HG03108 (cell line): Measurements from ENCODE around the gene APOC4.
"Not testable (repeated sequence)": the region's sequence is repeated elsewhere in the genome, so short reads cannot be mapped to it uniquely, and the experiment has no call there.

ENCODE experiments used
- ATAC-seq: cut with Tn5 transposase; IDR thresholded peaks from one replicate; pipeline ENCODE4 v1.9.1; 2021; ENCODE audit warnings: moderate library complexity; ENCODE audit not compliant: unreplicated experiment

Gene APOC4

DNA sequence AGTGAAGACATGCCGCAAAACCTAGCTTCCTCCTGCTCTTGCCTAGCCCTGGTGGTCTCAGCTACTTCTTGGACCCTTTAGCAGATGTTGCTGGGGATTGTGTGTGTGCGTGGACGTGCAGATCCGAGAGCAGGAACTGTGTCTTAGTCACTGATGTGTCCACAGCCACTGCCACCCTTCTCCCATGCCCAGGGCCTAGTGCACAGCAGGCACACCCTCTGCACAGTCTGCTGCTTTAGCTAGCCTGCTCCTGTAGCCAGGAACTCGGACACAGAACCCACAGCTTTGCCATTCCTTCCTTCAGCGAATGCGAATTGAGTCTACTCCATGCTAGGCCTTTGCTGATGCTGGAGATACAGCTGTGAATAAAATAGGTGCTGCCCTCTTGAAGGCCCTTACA is 15.5 kb downstream of the APOC4 start:
- ATAC-seq: no peak

DNA sequence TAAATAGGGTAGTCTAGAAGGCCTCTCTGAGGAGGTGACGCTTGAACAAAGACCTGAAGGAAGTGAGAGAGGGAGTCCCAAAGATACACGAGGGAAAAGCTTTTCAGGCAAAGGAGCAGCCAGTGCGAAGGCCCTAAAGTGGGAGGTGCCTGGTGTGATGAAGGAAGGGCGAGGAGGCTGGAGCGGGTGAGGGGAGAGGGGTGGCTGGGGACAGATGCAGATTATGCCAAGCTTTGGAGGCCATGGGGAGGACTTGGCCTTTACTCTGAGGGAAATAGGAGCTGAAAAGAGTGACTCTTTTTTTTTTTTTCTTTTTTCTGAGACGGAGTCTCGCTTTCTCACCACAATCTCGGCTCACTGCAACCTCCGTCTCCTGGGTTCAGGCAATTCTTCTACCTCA is 16.1 kb downstream of the APOC4 start:
- no peak for ATAC-seq

DNA sequence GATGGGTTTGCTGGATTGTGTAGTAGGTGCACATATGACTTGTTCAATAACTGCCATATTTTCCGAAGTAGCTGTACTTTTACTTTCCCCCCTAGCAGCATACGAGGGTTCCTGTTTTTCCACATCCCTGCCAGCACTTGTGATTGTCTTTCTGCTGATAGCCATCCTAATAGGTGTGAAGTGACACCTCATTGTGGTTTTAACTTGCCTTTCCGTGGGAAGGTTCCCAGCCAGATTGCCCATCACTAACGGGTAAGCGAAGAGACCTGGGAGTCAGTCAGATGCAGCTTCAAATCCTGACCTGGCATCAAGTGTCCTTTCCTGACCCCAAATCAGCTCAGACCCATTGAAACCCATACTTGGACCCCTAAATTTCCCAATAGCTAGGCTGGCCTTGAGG is 17.7 kb downstream of the APOC4 start:
- ATAC-seq: no peak

DNA sequence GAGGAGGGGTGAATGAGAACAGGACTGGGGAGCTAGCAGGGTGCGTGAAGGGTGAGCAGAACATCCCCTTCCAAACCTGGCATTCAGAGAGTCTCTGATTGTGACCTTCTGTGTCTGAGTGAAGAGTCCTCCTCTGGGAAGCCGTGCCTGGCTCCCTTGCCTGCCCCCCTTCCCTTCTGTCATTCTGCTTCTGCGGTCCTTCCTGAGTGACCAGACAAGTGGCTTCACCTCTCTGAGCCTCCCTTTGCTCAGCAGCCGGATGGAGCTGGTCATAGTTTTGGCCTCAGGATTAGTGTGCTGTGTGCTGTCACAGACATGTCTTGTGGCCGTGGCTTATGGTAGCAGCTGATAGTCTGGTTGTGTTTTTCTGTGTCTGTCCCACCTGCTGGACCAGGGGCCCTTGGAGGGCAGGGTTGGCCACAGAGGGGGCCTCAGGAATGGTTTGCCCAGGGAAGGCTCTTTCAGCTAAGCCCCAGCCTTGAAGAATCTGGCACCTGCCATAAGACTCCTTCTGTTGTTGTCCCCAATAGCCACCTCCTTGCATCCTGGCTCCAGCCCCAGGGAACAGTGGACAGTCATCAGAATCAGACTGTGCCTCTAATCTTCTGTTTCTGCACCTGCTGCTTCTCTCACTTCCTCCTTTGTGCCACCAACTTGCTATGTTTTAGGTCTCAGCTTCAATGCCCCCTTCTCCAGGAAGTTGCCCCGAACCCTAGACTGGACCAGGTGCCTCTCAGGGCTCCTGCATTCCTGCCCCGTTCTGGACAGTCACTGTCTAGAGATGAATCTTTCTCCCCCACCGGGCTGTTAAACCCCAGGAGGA is 19.1 kb downstream of the APOC4 start:
- ATAC-seq: peak; percentile 39

DNA sequence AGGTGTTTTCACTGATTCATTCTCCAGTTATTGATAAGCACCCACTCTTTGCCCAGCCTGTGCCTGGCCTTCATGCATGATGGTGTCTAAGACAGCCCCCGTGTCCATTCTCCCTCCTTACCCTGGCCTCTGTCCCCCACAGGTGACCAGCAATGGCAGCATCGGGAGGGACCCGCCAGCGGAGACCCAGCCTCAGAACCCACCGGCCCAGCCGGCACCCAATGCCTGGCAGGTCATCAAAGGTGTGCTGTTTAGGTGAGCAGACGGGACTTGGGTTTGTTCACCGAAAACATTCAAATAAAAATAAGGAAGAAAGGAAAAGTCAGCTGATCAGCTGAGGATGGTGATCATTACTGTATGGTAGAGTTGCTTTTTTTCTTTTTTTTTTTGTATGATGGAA is 19.8 kb downstream of the APOC4 start:
- ATAC-seq: no peak

DNA sequence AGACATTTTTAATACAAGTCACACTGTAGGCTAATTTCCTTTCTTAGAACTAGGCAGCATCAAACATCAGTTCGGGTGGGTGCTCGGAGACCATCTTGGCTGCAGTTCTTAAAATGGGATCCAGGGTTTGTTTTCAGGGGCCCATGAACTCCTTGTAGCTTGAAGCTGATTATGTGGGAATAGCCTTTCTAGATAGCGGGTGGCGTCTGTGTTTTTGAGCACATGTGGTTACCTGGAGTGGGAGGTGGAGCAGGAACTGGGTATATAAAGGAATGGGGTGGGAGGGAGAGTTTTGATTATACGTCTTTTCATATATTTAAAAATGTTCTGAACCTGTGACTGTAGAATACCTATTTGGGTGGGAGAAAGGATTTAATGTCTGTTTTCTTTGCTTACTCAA is 26.1 kb downstream of the APOC4 start:
- ATAC-seq: no peak

DNA sequence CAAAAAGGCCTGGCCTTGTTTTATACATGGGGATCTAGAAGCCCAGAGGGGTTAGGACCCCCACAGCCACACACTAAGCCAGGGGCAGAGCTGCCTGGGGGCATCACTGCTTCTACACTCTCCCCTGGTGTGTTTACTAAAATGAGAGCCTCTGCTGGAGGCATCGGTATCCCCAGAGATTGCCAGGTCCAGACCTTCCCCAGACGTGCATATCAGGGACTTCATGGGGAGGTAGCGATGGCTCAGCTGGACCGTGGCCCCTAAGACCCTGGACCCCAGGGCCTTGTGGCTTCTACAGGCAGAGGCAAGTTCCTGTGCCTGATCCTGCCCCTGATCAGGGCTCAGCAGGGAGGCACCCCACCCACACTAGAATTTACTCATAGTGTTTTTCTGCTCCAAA is 26.6 kb downstream of the APOC4 start:
- no peak for ATAC-seq

DNA sequence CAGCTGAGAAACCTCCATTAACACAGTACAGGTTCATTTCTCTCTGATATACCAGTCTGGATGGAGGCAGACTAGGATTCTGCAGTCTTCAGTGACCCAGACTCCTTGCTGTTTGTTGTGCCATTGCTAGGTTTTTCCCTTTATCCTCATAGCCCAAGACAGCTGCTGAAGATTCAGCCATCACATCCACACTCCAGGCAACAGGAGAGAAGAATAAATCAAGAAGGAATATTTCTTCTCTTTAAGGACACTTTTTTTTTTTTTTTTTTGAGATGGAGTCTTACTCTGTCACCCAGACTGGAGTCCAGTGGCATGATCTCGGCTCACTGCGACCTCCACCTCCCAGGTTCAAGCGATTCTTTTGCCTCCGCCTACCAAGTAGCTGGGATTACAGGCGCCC is 27.4 kb downstream of the APOC4 start:
- ATAC-seq: no peak

DNA sequence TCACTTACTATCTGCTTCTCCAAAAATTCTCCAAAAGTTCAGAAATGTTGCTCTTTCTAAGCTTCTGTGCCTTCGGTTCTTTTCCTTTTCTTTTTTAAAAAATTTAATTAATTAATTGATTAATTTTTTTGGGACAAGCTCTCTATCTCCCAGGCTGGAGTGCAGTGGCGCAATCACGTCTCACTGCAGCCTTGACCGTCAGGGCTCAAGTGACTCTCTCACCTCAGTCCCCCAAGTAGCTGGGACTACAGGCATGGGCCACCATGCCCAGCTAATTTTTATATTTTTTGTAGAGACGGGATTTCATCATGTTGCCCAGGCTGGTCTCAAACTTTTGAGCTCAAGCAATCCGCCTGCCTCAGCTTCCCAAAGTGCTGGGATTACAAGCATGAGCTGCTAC is 29.4 kb downstream of the APOC4 start:
- ATAC-seq: not testable (repeated sequence)

DNA sequence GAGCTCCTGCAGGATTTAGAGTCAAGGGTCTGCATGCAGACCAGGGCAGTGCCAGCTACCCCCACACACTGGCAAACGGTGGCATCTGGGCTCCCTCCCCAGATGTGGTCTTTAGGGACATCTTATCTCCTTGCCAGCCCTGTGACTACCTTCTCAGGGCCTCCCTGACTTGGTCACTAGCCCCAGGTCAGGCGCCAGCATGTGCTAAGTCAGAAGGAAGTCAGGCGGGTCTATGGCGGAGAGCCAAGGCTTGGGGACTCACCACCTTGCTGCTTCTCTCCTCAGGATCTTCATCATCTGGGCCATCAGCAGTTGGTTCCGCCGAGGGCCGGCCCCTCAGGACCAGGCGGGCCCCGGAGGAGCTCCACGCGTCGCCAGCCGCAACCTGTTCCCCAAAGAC is 30.8 kb downstream of the APOC4 start:
- ATAC-seq: no peak

DNA sequence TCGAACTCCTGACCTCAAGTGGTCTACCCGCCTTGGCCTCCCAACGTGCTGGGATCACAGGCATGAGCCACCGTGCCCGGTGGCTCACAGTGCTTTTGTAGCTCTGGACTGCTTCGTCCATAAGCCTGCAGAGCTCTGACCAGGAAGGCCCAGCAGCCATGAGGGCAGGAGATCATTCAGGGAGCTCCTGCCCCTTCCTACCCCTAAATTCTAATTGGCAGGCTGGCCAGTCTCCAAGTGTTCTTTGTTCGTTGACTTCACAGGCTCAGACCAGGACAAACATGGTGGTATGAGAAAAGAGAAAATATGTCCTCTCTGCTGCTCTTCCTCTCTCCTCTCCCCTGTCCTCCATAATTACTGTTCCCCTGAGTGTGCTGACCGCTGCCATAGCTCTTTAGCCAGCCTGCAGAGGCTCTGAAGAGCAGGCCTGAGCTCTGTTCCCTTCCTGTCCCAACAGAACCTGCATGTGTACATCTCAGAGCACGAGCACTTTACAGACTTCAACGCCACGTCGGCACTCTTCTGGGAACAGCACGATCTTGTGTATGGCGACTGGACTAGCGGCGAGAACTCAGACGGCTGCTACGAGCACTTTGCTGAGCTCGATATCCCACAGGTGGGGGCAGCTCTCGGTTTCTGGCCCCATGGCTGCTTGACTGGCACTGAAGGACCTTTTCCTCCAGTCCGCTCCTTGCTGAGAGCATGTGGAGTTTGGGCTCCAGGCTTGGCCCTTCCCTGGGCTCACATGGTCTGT is 32.1 kb downstream of the APOC4 start:
- ATAC-seq: no peak

DNA sequence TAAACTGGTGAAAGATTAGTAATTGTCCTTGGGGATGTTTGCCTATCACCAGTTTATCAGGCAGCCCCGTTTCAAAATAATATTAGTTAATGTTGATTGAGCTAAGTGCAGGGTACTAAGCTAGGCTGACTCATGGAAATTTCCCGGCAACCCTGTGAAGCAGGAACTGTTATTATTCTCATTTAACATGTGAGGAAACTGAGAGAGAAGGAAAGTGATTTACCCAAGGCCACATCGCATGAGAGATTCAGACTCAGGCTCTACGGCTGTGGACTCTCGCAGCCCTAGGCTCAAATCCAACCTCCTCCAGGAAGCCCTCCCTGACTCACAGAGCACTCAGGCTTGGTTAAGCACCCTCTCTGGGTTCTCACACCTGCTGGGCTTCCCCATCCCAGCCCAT is 32.8 kb downstream of the APOC4 start:
- ATAC-seq: no peak

DNA sequence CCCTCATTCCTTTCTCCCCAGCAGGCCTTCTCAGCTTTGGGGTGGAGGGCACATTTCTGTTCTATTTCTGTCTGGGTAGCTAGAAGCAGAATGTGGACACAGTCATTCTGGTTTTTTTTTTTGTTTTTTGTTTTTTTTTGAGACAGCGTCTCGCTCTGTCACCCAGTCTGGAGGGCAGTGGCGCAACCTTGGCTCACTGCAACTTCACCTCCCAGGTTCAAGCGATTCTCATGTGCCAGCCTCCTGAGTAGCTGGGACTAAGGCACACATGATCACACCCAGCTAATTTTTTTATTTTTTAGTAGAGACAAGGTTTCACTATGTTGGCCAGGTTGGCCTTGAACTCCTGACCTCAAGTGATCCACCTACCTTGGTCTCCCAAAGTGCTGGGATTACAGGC is 33.4 kb downstream of the APOC4 start:
- no peak for ATAC-seq

DNA sequence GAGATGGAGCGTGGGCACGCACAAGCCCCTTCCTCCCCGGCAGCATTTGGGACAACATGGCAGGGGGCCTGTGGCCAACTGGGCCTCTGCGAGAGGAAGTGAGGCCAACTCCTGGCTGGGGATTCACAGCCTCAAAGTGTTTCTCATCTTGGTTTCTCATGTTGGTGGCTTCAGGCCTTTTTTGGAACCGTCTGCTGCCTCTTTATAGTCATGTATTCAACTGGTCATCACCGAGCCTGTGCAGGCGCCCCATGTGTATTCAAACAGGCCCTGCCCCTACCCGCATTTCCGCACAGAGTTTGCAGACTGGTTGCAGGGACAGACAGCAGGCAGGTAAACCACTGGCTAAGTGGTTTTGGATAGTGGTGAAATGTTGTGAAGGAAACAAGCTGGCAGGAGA is 42.0 kb downstream of the APOC4 start:
- no peak for ATAC-seq

DNA sequence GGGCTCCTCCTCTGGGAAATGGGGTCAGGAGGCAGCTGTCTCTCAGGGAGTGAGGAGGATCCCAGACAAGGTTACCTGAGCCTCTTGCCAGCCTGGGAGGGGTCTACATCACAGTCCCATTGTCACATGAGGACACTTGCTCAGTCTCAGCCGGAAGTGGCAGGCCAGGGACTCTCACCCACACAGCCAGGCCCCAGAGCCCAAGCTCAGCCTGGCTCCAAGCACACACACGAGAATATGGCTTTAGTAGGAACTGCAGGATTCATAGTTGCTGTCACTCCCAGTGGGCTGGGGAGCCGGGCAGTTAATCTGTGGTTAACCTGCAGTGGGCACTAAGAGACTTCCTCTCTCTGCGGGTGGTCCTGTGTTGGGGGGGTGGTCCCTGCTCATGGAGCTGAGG is 43.4 kb downstream of the APOC4 start:
- ATAC-seq: no peak

DNA sequence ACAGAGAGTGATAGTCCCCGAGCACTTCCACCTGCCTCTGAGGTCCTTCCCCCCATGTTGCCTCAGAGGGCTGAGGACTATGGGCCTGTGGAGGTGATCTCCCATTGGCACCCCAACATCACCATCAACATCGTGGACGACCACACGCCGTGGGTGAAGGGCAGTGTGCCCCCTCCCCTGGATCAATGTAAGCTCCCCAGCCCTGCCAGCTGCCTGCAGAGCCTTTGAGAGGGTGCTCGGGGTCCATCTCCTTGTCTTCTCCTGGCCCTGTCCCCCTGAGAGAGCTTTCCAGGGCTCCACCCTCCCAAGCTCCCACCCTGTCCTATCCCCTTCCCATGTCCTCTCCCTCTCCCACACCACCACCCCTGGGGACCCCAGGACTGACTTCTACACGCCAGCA is 44.4 kb downstream of the APOC4 start:
- ATAC-seq: no peak

DNA sequence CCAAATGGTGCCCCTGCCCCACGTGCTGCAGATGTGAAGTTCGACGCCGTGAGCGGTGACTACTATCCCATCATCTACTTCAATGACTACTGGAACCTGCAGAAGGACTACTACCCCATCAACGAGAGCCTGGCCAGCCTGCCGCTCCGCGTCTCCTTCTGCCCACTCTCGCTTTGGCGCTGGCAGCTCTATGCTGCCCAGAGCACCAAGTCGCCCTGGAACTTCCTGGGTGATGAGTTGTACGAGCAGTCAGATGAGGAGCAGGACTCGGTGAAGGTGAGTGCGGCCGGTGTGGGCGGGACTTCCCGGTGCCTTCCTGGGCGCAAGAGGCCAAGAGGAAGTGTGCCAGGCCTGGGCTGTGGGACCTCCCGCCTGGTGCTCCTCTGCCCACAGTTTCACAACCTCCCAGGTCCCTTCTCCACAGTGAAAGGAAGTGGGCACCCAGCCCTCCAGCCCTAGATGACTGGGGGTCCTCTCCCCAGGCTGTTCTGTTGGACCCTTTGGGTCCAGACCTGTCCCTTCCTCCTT is 45.2 kb downstream of the APOC4 start:
- ATAC-seq: no peak

DNA sequence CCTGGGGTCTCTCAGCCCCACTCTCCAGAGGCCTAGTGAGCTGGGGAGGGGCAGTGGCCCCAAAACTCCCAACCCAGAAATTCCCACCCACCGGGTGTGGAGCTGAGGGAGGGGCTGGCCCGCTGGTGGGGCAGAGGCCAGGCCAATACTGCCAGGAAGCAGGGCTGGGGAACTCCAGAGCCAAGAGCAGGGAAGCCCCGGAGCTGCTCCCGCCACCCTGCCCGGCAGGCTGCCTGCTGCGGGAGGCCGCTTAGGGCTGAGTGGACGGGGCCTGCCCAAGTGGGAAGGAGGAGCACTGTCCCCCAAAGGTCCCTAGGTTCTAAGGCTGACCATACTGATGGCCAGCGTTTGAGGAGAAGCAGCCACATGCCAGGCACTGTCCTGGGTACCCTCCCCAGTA is 46.2 kb downstream of the APOC4 start:
- ATAC-seq: no peak

DNA sequence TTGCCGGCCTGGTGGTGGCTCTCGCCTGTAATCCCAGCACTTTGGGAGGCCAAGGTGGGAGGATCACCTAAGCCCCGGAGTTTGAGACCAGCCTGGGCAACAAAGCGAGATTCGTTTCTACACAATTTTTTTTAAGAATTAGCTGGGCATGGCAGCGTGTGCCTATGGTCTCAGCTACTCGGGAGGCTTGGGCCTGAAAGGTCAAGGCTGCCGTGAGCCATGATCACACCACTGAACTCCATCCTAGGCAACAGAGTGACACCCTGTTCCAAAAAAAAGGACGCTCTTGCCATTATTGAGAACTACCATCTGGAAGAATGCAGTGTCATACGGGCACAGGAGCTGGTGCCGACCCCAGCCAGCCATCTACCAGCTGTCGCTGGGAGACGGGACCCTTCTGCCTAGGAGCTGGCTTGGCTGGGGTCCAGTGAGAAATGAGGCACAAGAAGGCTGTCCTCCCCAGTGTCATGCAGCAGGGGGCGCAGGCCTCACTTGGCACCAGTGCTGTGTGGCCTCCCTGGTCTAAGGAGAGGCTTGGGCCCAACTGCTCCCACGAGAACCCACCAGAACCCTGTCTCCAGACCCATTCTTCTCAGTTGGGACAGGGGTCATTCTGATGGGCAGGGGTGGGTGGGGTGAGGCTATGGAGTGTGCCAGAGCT is 47.0 kb downstream of the APOC4 start:
- no peak for ATAC-seq

DNA sequence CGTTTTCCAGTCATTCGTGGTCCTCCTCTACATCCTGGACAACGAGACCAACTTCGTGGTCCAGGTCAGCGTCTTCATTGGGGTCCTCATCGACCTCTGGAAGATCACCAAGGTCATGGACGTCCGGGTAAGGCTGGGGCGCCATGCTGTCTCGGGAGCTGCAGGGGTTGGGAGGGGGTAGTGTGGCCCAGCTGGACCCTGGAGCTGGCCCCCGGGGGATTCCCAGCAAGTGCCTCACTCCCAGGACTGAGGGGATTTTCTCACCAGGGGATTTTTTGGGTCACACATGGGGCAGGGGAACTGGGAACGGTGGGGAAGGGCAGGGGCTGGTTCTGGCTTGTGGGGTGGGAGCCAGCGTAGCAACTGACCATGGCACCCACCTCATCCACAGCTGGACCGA is 48.4 kb downstream of the APOC4 start:
- ATAC-seq: no peak

DNA sequence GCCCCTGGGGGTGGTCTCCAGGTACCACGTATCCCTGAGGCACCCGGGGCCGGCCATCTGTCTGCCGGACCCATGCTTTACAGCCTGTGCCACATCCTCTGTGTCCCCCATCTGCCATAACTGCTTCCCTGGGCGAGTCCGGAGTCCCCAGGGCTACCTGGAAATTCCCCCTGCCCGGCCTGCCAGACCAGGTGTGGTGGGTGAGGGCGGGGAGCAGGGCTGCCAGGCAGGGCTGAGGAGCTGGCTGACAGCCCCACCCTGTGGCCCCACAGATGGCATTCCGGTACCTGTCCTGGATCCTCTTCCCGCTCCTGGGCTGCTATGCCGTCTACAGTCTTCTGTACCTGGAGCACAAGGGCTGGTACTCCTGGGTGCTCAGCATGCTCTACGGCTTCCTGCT is 48.9 kb downstream of the APOC4 start:
- no peak for ATAC-seq
